NCI-H774 (cell line): ENCODE data around the gene PDF.

Experiments
- DNase-seq: peaks from one replicate; lab custom pipeline; 2025; lab: John Stamatoyannopoulos, UW

The PDF gene

GRCh38 chr16:69277413-69277812 lies 53.0 kb downstream of the PDF start:
- DNase-seq: no peak
